GM12891 (cell line): Measurements from ENCODE around the gene HCFC1. TPM values are rescaled to one million over a fixed set of nuclear protein-coding genes. Genes with fewer than 3 reads are reported as not detected.

Experiments
- DNase-seq: peaks from one replicate; pipeline ENCODE4 v3.0.0; 2011; ENCODE audit warnings: low spot score; ENCODE audit not compliant: insufficient read length
- FAIRE-seq: peaks from 2 replicates; lab custom pipeline; 2011; peaks lifted over from hg19 to GRCh38; lab: Jason Lieb, UNC
- PAX5 ChIP-seq: IDR thresholded peaks from 2 replicates; pipeline ENCODE4 v1.6.1; 2011; ENCODE audit warnings: low read length, moderate library complexity, mild to moderate bottlenecking; ENCODE audit not compliant: insufficient read depth, severe bottlenecking
- POLR2A ChIP-seq: IDR thresholded peaks from 2 replicates; pipeline ENCODE4 v1.6.1; 2011; ENCODE audit warnings: low read depth, low read length, control low read depth
- POLR2AphosphoS5 ChIP-seq: IDR thresholded peaks from 2 replicates; pipeline ENCODE4 v1.6.1; 2011; ENCODE audit warnings: low read depth, low read length, control low read depth
- POU2F2 ChIP-seq: IDR thresholded peaks from 2 replicates; pipeline ENCODE4 v1.6.1; 2011; ENCODE audit warnings: low read depth, mild to moderate bottlenecking, control low read depth, low read length, moderate library complexity
- SPI1 ChIP-seq: IDR thresholded peaks from 2 replicates; pipeline ENCODE4 v1.6.1; 2011; ENCODE audit warnings: low read depth, low read length, control low read depth
- TAF1 ChIP-seq: IDR thresholded peaks from 2 replicates; pipeline ENCODE4 v1.6.1; 2011; ENCODE audit warnings: low read depth, low read length, control low read depth
- polyA plus RNA-seq: library from polyadenylated mRNA; unstranded; fragments of >200 nt; gene quantifications from one replicate; pipeline ENCODE4 v1.2.1, GENCODE V29; 2012; ENCODE audit warnings: low read depth, missing spikeins, inconsistent platforms; ENCODE audit not compliant: missing spikeins

Gene HCFC1
- 21.1 TPM for polyA plus RNA-seq

DNA sequence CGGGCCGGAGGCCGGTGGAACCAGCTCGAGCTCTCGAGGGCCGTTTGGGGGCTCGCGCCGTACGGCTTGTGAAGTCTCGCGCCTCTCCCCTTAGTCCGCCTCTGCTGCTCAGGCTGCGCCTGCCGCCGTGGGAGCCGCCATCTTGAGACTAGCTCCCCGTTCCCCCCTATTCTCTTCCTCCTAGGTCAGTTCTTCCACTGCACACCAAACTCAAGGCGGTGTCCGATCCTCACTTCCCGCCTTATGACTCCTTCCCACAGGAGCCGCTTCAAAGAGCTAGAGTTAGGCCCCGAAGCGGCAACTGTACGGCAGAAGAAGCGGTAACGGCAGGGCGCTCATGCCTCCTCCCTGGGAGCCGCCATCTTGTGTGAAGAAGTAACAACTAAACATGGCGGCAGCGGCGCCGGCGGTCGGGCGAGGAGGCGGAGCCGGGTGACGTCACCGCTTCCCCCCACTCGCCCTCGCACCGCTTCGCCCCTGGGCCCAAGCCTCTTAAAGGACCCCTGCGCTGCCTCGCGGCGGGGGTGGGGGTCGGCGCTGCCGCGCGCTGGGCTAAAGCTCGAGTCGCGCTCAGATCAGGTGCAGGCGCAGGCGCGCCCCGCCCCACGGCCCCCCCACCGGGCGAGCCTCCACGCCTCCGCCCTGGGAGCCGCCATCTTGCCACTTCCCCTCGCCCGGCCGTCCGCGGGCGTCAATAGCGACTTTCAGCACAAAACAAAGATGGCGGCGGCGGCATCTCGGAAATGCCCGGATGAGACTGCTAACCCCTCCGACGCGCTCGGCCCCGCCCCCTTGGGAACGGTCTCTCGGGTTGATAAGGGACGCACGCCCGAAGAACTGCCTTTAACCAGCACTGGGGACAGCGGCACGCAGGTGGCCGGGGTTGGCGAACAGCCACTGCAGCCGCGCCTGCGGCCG, at the start of gene HCFC1:
Gene HCFC1, minus strand, starts transcription at position 369 of the 918 bp plus-strand sequence. CDS start 978 bp downstream, outside the sequence.
- TF ChIP-seq PAX5 (no peak), SPI1 (0 out of 2 replicates have a peak, but pooled peaks have one; percentile 22), POLR2A (peak; percentile 47), POLR2AphosphoS5 (peak; percentile 82), TAF1 (peak; percentile 69), POU2F2 (0 out of 2 replicates have a peak, but pooled peaks have one; percentile 7)
- FAIRE-seq (peak; percentile 100), DNase-seq (peak; percentile 53)

DNA sequence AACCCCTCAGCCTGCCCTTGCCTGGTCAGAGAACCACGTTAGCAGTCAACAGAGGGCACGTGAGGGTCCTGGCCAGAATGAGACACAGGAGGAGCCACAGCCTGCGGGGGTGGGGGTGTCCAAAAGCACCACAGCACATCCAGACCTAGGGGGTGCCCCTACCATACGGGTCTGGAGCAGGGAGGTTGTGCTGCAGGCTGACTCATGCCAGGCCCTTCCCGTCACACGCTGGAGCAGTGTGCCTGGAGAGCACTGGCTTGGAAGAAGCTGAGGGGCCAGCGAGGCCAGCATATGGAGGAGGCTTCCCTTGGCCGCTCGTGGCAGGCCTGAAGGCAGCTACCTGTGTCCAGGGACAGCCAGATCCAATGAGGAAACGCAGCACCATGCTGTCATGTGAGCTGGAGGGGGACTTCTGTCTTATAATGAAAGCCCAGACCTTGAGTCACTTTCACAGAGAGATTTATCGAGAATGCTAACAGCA, 49.6 kb upstream of the HCFC1 start:
- no peak for FAIRE-seq
- TF ChIP-seq POU2F2 (no peak), POLR2AphosphoS5 (no peak), SPI1 (no peak), PAX5 (no peak), POLR2A (no peak), TAF1 (no peak)

DNA sequence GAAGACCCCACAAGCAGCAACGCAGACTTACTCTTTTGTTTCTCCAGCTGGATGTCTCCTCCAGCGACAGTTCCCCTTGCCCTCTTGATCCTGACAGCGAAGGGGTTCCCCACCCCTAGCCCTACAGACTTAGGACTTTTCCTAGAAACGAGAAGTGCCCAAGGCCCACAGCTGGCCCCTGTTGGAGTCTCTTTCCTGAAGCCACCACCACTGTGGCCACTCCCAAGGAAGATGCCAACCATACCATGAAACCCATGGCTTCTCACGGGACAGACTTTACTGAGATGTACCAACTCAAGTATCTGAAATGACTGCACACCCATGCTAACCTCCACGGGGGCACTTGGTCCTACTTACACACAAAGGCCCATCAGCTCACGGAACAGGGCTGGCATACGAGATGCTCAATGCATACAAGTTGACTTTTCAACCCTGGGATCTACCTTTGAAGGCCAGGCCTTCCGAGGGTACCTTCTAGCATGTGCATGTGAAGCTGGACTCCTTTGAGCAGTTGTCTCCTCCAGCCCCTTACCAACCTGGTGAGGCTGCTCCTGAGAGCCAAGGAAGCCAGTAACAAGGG, 49.0 kb upstream of the HCFC1 start:
- TF ChIP-seq TAF1 (no peak), PAX5 (no peak), POLR2A (no peak), POU2F2 (no peak), POLR2AphosphoS5 (no peak), SPI1 (no peak)
- no peak for DNase-seq
- peak; percentile 91 for FAIRE-seq

More for the DNA sequence above, 49.6 kb upstream of the HCFC1 start:
- no peak for DNase-seq

DNA sequence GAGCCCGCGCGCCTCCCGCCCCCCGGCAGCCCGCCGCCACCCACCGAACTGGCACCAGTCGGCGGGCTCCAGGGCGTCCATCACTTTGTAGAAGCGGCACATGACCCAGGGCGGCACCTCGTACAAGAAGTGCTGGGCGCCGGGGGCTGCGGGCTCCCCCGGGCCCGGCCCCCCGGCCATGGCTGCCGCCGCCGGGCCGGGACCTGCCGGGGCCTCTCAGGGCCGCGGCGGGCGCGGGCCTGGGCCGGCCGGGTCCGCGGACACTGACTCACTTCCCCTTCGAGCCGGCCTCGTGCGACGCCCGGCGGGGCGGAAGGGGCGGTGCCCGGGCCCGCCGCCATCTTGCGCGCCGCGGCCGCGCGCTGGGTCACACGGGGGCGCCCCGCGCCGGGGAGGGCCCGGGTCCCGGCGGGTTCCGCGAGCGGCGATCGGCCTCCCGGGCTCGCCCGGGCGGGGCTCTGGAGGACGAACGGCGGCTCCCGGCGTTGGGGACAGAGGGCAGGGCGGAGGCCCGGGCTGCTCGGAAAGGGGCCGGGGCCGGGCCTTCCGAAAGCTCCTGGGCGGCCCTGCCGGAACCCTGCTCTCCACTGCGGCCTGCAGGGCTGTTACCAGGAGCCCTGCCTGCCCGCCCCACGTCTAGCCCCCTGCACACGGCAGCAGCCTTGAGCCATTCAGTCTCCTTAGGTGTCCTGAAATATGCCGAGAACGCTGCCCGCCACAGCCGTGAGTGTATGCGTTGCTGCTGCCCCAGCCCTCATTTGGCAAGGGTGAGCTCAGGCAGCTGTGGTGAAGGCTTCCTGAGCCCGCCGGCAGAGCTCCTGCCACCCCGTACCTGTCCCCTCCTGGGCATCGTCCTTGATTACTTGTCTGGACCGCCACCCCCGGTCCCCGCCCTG, 48.3 kb upstream of the HCFC1 start, which contains the start of gene IRAK1:
Gene IRAK1, minus strand, starts transcription at position 270 of the 896 bp plus-strand sequence. Its CDS starts 90 bp downstream, at position 180.
- FAIRE-seq (peak; percentile 84), DNase-seq (peak; percentile 69)
- peak; percentile 56 for TF ChIP-seq SPI1
- no peak for TF ChIP-seq TAF1

DNA sequence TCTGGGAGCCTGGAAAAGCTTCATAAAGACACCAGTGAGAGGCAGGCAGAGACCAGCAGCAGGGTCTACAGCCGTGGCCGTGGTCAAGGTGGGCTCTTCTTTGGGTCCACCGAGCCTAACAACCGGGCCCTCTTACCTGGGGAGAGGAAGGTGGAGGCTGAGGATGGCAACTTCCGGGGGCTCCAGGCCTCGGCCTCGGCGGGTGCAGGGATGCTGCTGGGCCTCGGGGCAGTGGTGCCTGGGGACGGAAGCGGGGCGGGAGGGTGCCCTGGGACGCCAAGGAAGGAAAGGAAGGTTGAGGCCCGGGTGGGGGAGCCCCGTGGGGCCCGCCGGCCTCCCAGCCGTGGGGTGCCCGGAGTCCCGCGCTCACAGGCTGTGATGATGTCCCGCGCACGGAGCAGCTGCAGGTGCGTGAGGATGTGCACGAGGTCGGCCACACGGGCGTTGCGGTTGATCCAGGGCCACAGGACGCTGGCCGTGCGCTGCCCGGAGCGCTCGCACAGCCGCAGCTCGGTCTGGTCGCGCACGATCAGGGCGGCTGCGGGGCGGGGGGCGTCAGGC, 47.5 kb upstream of the HCFC1 start:
- DNase-seq (no peak), FAIRE-seq (no peak)
- TF ChIP-seq POLR2A (no peak), TAF1 (no peak)

DNA sequence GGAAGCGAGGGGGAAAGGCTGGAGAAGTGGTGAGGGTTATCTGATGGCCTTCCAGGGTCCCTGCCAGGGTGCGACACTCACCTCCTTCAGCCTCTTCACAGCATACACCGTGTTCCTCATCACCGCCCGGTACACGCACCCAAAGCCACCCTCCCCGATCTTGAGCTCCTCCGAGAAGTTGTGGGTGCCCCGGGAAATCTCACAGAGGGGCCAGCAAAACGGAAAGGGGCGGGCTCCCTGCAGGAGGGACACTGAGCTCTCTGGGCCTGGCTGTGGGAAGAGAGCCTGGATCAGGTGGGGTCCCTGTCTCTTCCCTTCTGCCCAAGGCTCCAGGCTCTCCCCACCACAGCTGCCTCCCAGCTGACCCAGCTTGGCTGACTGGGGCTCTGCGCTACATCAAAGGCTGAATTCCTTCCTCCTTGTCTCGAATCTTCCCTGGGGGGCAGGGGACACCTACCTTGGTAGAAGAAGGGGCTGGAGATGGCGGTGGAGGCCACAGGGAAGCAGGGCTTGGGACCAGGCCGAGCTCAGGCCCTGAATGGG, 47.0 kb upstream of the HCFC1 start:
- no peak for FAIRE-seq
- TF ChIP-seq PAX5 (no peak), POU2F2 (no peak), POLR2AphosphoS5 (no peak), SPI1 (no peak), POLR2A (no peak), TAF1 (no peak)
- DNase-seq = no peak

DNA sequence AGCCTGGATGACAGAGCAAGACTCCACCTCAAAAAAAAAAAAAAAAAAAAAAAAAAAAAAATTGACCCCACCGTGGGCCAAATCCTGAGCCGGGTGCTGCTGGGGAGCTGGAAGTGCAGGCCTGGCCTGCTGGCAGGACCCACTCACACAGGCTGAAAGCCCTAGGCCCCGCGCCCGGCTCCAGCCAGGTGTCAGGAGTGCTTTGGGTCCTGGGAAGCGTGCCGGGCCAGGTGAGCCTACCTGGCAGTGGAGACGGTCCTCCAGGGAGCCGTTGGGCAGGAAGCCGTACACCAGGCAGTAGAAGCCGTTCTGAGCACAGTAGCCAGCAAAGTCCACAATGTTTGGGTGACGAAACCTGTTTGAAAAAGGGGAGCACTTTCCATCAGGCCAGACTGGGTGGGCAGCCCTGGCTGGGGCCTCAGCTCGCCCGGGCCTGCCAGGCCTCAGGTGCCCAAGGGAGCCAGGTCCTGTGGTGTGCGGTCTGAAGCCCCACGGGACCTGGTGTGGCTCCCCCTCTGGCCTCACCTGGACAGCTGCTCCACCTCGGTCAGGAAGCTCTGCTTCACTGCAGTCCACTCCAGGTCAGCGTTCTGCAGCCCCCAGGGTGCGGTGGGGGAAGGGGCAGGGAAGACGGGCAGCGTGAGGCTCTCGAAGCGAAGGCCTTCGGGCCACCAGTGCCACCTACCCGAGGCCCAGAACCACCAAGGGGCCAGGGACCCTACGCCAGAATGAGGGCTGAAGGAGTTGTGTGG, 46.3 kb upstream of the HCFC1 start:
- TF ChIP-seq POLR2AphosphoS5 = no peak
- no peak for TF ChIP-seq TAF1
- no peak for TF ChIP-seq SPI1
- TF ChIP-seq POLR2A = no peak
- TF ChIP-seq POU2F2 = no peak
- no peak for TF ChIP-seq PAX5
- DNase-seq (no peak), FAIRE-seq (peak; percentile 88)
